Adrenal gland (tissue), 5 donors: Measurements from ENCODE around the gene GALNTL6.

Source experiments
- POLR2A ChIP-seq, 2 donors: fragments of 450-650 bp; IDR thresholded peaks; one replicate each; pipeline ENCODE4 v1.6.1; 2017; ENCODE audit warnings: antibody characterized with exemption in 2 of 2, mild to moderate bottlenecking in 2 of 2, moderate library complexity in 1 of 2
- TF ChIP-seq, protein P1 (sequence below), 6 experiments: fragments of 450-650 bp in 4 of 6; fragments of 200-600 bp in 2 of 6; sonication (generic) in 1 of 6; IDR thresholded peaks; 1 replicate in 5 of 6; 2 replicates in 1 of 6; pipeline versions ENCODE4 v1.5.1 to v1.8.0; 2016 to 2021; ENCODE audit warnings: antibody characterized with exemption in 6 of 6, mild to moderate bottlenecking in 2 of 6, moderate library complexity in 1 of 6
- donor health status: DM: no; HTN: no; CAD: no.

DNA sequence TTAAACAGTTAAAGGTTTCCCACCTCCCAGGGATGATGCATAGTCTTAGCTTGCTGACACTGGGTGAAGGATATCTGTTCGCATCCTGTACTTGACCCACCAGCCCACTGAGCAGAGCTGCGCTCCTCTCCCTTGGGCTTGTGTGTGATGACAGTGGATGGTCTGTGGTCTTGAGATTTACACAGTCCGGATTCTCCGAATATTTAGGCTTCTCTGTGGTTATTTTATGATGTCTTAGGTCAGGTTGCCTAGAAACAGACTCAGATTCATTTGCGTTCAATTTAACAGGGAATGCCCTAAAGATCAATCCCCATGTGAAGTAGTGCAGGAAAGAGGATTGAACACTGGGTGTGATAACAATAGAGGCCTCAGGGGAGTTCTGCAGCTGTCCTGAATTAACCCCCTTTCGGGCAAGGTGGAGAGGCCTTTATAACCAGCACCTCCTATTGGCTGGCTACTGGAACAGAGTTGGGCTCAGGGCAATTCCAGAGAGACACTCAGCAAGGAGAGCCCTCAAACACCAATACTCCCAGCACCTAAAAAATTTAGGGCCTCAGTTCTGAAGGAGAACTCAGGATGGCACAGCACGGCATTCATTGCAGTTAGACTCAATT lies 702.2 kb downstream of the GALNTL6 start:
- TF ChIP-seq, protein P1, sequence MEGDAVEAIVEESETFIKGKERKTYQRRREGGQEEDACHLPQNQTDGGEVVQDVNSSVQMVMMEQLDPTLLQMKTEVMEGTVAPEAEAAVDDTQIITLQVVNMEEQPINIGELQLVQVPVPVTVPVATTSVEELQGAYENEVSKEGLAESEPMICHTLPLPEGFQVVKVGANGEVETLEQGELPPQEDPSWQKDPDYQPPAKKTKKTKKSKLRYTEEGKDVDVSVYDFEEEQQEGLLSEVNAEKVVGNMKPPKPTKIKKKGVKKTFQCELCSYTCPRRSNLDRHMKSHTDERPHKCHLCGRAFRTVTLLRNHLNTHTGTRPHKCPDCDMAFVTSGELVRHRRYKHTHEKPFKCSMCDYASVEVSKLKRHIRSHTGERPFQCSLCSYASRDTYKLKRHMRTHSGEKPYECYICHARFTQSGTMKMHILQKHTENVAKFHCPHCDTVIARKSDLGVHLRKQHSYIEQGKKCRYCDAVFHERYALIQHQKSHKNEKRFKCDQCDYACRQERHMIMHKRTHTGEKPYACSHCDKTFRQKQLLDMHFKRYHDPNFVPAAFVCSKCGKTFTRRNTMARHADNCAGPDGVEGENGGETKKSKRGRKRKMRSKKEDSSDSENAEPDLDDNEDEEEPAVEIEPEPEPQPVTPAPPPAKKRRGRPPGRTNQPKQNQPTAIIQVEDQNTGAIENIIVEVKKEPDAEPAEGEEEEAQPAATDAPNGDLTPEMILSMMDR (IDR thresholded peaks at IDR 0.05): no peak
- TF ChIP-seq POLR2A (IDR thresholded peaks at IDR 0.05): no peak
